ENCODE measurements around the gene EPHA3. TPM values are rescaled to one million over a fixed set of nuclear protein-coding genes. Genes with fewer than 3 reads are reported as not detected.

EPHA3 gene
- total and polyA plus RNA-seq, 7 donors, result under 0.01 to 23.5 (median 13.3) TPM; not detected in 1

GRCh38 chr3:89314454-89315098 is 207.2 kb downstream of the EPHA3 start:
- intact Hi-C loops (cut with DNase I), result no loop called here
- 59 to 73% methylated on average over 3 of the region's 3 CpGs for WGBS, 2 donors

GRCh38 chr3:89315750-89316470 is 208.5 kb downstream of the EPHA3 start:
- Histone ChIP-seq H3K9me3 (no peaks in the 10 kb centered on the region), H3K4me1 (peaks cover 0 to 12% (median 4%) of the 10 kb centered on the region in 4 donors), H3K27me3 (no peaks in the 10 kb centered on the region), H3K36me3 (no peaks in the 10 kb centered on the region), H3K4me3 (no peak overlapping the region), H3K27ac (no peak overlapping the region)
- no peak for DNase-seq
- intact Hi-C loops (cut with DNase I), result no loop called here
- WGBS, 2 donors, result 78 to 88% methylated on average over 6 of the region's 6 CpGs
- TF ChIP-seq POLR2A (IDR thresholded peaks at IDR 0.05) (no peak), EP300 (IDR thresholded peaks at IDR 0.05) (no peak), POLR2AphosphoS5 (IDR thresholded peaks at IDR 0.05) (no peak), CTCF (IDR thresholded peaks at IDR 0.05) (no peak)

More at GRCh38 chr3:89314454-89315098, 207.2 kb downstream of the EPHA3 start:
- no peak overlapping the region for H3K4me3 ChIP-seq
- peaks cover 0 to 21% (median 4%) of the 10 kb centered on the region in 4 donors for H3K4me1 ChIP-seq
- H3K27me3 ChIP-seq, result no peaks in the 10 kb centered on the region
- no peaks in the 10 kb centered on the region for H3K36me3 ChIP-seq
- TF ChIP-seq EP300 (IDR thresholded peaks at IDR 0.05), result no peak
- TF ChIP-seq POLR2A (IDR thresholded peaks at IDR 0.05), result no peak
- no peak for TF ChIP-seq POLR2AphosphoS5 (IDR thresholded peaks at IDR 0.05)
- TF ChIP-seq CTCF (IDR thresholded peaks at IDR 0.05), result no peak
- no peaks in the 10 kb centered on the region for H3K9me3 ChIP-seq
- H3K27ac ChIP-seq, result no peak overlapping the region
- DNase-seq, result no peak

DNA sequence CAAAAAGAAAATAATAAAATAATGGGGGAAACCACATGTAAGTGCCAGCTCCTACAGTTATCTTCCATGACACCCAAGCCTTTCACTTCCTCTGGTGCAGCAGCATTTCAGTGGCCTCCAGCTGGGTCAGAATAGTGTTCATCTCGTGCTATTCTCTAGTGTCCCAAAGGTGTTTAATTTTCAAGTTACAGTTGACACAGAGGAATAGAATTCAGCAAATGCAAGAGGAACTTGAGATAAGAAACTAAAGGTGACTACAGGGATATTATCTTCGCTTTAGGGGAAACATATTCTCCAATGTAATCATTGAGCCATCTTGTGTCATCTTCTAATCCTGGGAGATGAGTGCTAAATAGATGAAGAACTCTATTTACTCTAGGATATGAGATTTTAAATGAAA is 212.8 kb downstream of the EPHA3 start:
- Histone ChIP-seq H3K4me1 (no peaks in the 10 kb centered on the region), H3K27ac (no peak overlapping the region), H3K27me3 (no peaks in the 10 kb centered on the region), H3K4me3 (no peak overlapping the region), H3K36me3 (no peaks in the 10 kb centered on the region), H3K9me3 (no peaks in the 10 kb centered on the region)
- no peak for TF ChIP-seq EP300 (IDR thresholded peaks at IDR 0.05)
- TF ChIP-seq CTCF (IDR thresholded peaks at IDR 0.05), result no peak
- TF ChIP-seq POLR2AphosphoS5 (IDR thresholded peaks at IDR 0.05), result no peak
- no peak for TF ChIP-seq POLR2A (IDR thresholded peaks at IDR 0.05)
- intact Hi-C loops (cut with DNase I), result no loop called here
- DNase-seq, result no peak
- WGBS, 2 donors, result 72 to 80% methylated on average over 2 of the region's 2 CpGs

GRCh38 chr3:89326997-89327396 is 219.6 kb downstream of the EPHA3 start:
- H3K27ac ChIP-seq, result no peak overlapping the region
- WGBS, 2 donors, result 90 to 96% methylated on average over 1 of the region's 1 CpG
- intact Hi-C loops (cut with DNase I), result no loop called here
- DNase-seq, result no peak
- H3K4me1 ChIP-seq, result no peaks in the 10 kb centered on the region
- no peaks in the 10 kb centered on the region for H3K9me3 ChIP-seq
- TF ChIP-seq EP300 (IDR thresholded peaks at IDR 0.05) (no peak), POLR2A (IDR thresholded peaks at IDR 0.05) (no peak), CTCF (IDR thresholded peaks at IDR 0.05) (no peak), POLR2AphosphoS5 (IDR thresholded peaks at IDR 0.05) (no peak)
- H3K4me3 ChIP-seq, result no peak overlapping the region
- H3K27me3 ChIP-seq, result no peaks in the 10 kb centered on the region
- H3K36me3 ChIP-seq, result no peaks in the 10 kb centered on the region
